ENCODE measurements around the gene ZNF155.

ZNF155 gene

GRCh38 chr19:43934985-43935708 lies 48.8 kb upstream of the ZNF155 start, which contains the start of gene ZNF45 (continued):
- peak; percentile 76 for TF ChIP-seq ZEB2 (tag by site-specific recombination; IDR thresholded peaks at IDR 0.05)
- TF ChIP-seq HIC1 (tag by site-specific recombination; IDR thresholded peaks at IDR 0.05), result no peak
- TF ChIP-seq ZSCAN23 (tag by site-specific recombination; IDR thresholded peaks at IDR 0.05), result peak; percentile 74
- TF ChIP-seq AEBP2 (tag by site-specific recombination; IDR thresholded peaks at IDR 0.05; ENCODE audit: borderline replicate concordance), result no peak
- TF ChIP-seq ZNF561 (tag by site-specific recombination; IDR thresholded peaks at IDR 0.05; ENCODE audit: borderline replicate concordance), result peak; percentile 93
- no peak for TF ChIP-seq ZNF292 (tag by site-specific recombination; IDR thresholded peaks at IDR 0.05; ENCODE audit: borderline replicate concordance, low read depth)
- peak; percentile 81 for TF ChIP-seq ZNF324 (tag by site-specific recombination; IDR thresholded peaks at IDR 0.05)
- TF ChIP-seq ZNF701 (tag by site-specific recombination; IDR thresholded peaks at IDR 0.05), result 0 out of 2 replicates have a peak, but pooled peaks have one; percentile 32
- peak; percentile 9; the same call in 1 of the 2 replicates for TF ChIP-seq ZNF664 (tag by site-specific recombination; IDR thresholded peaks at IDR 0.05)
- TF ChIP-seq ZNF311 (tag by site-specific recombination; IDR thresholded peaks at IDR 0.05; ENCODE audit: borderline replicate concordance), result no peak
- TF ChIP-seq ZIC2 (tag by site-specific recombination; IDR thresholded peaks at IDR 0.05), result peak; percentile 44; the same call in 1 of the 2 replicates
- peak; percentile 41; the same call in 1 of the 2 replicates for TF ChIP-seq PRDM1 (tag by site-specific recombination; IDR thresholded peaks at IDR 0.05)
- TF ChIP-seq ZNF114 (tag by site-specific recombination; IDR thresholded peaks at IDR 0.05), result no peak
- TF ChIP-seq ZXDB (tag by site-specific recombination; IDR thresholded peaks at IDR 0.05), result peak; percentile 95
- TF ChIP-seq ZNF169 (tag by site-specific recombination; IDR thresholded peaks at IDR 0.05), result no peak
- no peak for TF ChIP-seq BCL6B (tag by site-specific recombination; IDR thresholded peaks at IDR 0.05)
- TF ChIP-seq ZNF248 (tag by site-specific recombination; IDR thresholded peaks at IDR 0.05), result no peak
- peak; percentile 88; the same call in 1 of the 2 replicates for TF ChIP-seq MZF1 (tag by site-specific recombination; IDR thresholded peaks at IDR 0.05; ENCODE audit: borderline replicate concordance)
- TF ChIP-seq ZBTB1 (tag by site-specific recombination; IDR thresholded peaks at IDR 0.05), result no peak
- no peak for TF ChIP-seq ZNF146 (tag by site-specific recombination; IDR thresholded peaks at IDR 0.05)
- peak; percentile 70 for TF ChIP-seq ZNF558 (tag by site-specific recombination; IDR thresholded peaks at IDR 0.05)
- no peak for TF ChIP-seq ZNF19 (tag by site-specific recombination; IDR thresholded peaks at IDR 0.05; ENCODE audit: low read depth)
- TF ChIP-seq OVOL3 (tag by site-specific recombination; IDR thresholded peaks at IDR 0.05), result no peak
- no peak for TF ChIP-seq ZNF423 (tag by site-specific recombination; IDR thresholded peaks at IDR 0.05)
- peak; percentile 91 for TF ChIP-seq SP2 (tag by site-specific recombination; IDR thresholded peaks at IDR 0.05)
- TF ChIP-seq ZNF548 (tag by site-specific recombination; IDR thresholded peaks at IDR 0.05), result peak; percentile 21; the same call in 1 of the 2 replicates
- TF ChIP-seq ZNF48 (tag by site-specific recombination; IDR thresholded peaks at IDR 0.05), result no peak
- no peak for TF ChIP-seq ZNF747 (tag by site-specific recombination; IDR thresholded peaks at IDR 0.05)
- TF ChIP-seq TSHZ1 (tag by site-specific recombination; IDR thresholded peaks at IDR 0.05; ENCODE audit: borderline replicate concordance), result no peak
- no peak for TF ChIP-seq ZNF433 (tag by site-specific recombination; IDR thresholded peaks at IDR 0.05; ENCODE audit: low read depth)
- no peak for TF ChIP-seq ZNF112 (tag by site-specific recombination; IDR thresholded peaks at IDR 0.05)
- no peak for TF ChIP-seq ZNF473 (tag by site-specific recombination; IDR thresholded peaks at IDR 0.05)
- no peak for TF ChIP-seq YY2 (tag by site-specific recombination; IDR thresholded peaks at IDR 0.05)
- no peak for TF ChIP-seq ZNF223 (tag by site-specific recombination; IDR thresholded peaks at IDR 0.05)
